ENCODE results near the gene SKI. TPM values are rescaled to one million over a fixed set of nuclear protein-coding genes. Genes with fewer than 3 reads are reported as not detected.
"Not testable (repeated sequence)": the region's sequence is repeated elsewhere in the genome, so short reads cannot be mapped to it uniquely, and the experiment has no call there.

SKI gene
- total and polyA plus RNA-seq, 9 of the 15 experiments (the other 6 are each of a cell fraction or from before 2014, with no cell fraction given) = 0.10 to 60.5 (median 4.6) TPM

DNA sequence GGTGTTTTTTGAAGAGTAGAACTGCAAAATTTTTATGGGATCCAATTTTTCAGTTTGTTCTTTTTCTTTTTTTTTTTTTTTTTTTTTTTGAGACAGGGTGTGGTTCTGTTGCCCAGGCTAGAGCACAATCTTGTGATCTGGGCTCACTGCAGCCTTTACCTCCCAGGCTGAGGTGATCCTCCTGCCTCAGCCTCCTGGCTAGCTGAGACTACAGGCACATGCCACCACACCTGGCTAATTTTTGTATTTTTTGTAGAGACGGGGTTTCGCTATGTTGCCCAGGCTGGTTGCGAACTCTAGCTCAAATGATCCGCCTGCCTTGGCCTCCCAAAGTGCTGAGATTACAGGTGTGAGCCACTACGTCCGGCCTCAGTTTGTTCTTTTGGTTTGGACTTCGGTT is 32.4 kb downstream of the SKI start:
- H3K4me2 ChIP-seq (ENCODE audit: insufficient read depth, low read length); H2AFZ ChIP-seq (ENCODE audit: low read depth, low read length); H3K9ac ChIP-seq (ENCODE audit: insufficient read depth in 1 of 2, low read depth in 2 of 2, low read length in 2 of 2); BruUV-seq (replicated peaks); H3K36me3 ChIP-seq (ENCODE audit: control insufficient read depth, insufficient read depth, low read length); H3K9me3 ChIP-seq (replicated peaks; ENCODE audit: control insufficient read depth, insufficient read depth, low read depth, low read length); DNase-seq (ENCODE audit: extremely low read depth in 1 of 4, low spot score in 3 of 4); ATAC-seq; in situ Hi-C loops (cut with MboI); FAIRE-seq; H3K27me3 ChIP-seq (ENCODE audit: control insufficient read depth in 2 of 2, insufficient read depth in 2 of 2, low read length in 2 of 2); CTCF ChIA-PET (ENCODE audit: low intra/inter-chr PET ratio); H3K4me3 ChIP-seq; H3K27ac ChIP-seq (ENCODE audit: extremely low read depth, low read depth, low read length); intact Hi-C loops (cut with micrococcal nuclease): not testable (repeated sequence)
- Histone ChIP-seq H3K9me1 (ENCODE audit: control insufficient read depth, insufficient read depth, low read length) (peaks cover 16% of the 10 kb centered on the region), H3K4me1 (replicated peaks in 1 of 2; ENCODE audit: control insufficient read depth in 2 of 2, insufficient read depth in 2 of 2, low read length in 2 of 2) (peaks cover 14 to 29% of the 10 kb centered on the region in 2 experiments), H3K79me2 (ENCODE audit: control insufficient read depth, insufficient read depth, low read length) (peaks cover 97% of the 10 kb centered on the region), H4K20me1 (replicated peaks; ENCODE audit: control insufficient read depth, insufficient read depth, low read length) (peaks cover 26% of the 10 kb centered on the region)
- POLR2A ChIA-PET = interaction anchor here (1.1 to 1.6 kb wide), 2 partner anchors 26 to 29 kb away, joined by 4 read pairs; no protein-coding TSS in a partner anchor
- WGBS (ENCODE audit: insufficient coverage, low coverage, missing lambda C conversion rate) = 89% methylated on average over 7 of the region's 7 CpGs

DNA sequence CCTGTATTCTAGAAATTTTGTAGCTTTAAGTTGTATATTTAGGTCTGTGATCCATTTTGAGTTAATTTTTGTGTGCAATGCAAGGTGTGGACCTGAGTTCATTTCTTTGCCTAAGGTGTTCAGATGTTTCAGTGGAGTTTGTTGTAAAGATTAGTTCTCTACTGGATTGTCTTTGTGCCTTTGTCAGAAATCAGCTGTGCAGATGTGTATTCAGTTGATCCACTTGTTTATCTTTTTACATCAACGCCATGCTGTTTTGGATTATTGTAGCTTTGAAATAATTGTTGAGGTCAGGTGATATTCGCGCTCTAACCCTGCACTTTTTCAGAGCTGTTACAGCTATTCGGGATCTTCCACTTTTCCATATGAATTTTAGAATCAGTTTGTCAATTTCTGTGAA is 32.8 kb downstream of the SKI start:
- POLR2A ChIA-PET = interaction anchor here (1.1 to 1.6 kb wide), 2 partner anchors 26 to 29 kb away, joined by 4 read pairs; no protein-coding TSS in a partner anchor
- Histone ChIP-seq H3K27ac (ENCODE audit: extremely low read depth, low read depth, low read length) (no peak overlapping the region), H3K4me2 (ENCODE audit: insufficient read depth, low read length) (no peak overlapping the region), H3K4me3 (no peak overlapping the region), H3K4me1 (replicated peaks in 1 of 2; ENCODE audit: control insufficient read depth in 2 of 2, insufficient read depth in 2 of 2, low read length in 2 of 2) (peaks cover 14 to 29% of the 10 kb centered on the region in 2 experiments), H3K9ac (ENCODE audit: insufficient read depth in 1 of 2, low read depth in 2 of 2, low read length in 2 of 2) (no peak overlapping the region), H3K9me3 (replicated peaks; ENCODE audit: control insufficient read depth, insufficient read depth, low read depth, low read length) (0 out of 2 replicates have a peak, but pooled peaks cover 2% of the 10 kb centered on the region), H3K27me3 (ENCODE audit: control insufficient read depth in 2 of 2, insufficient read depth in 2 of 2, low read length in 2 of 2) (no peaks in the 10 kb centered on the region), H3K79me2 (ENCODE audit: control insufficient read depth, insufficient read depth, low read length) (peaks cover 96% of the 10 kb centered on the region), H4K20me1 (replicated peaks; ENCODE audit: control insufficient read depth, insufficient read depth, low read length) (peaks cover 26% of the 10 kb centered on the region), H3K9me1 (ENCODE audit: control insufficient read depth, insufficient read depth, low read length) (peaks cover 16% of the 10 kb centered on the region), H3K36me3 (ENCODE audit: control insufficient read depth, insufficient read depth, low read length) (no peaks in the 10 kb centered on the region), H2AFZ (ENCODE audit: low read depth, low read length) (no peak overlapping the region)
- WGBS (ENCODE audit: insufficient coverage, low coverage, missing lambda C conversion rate) = 77% methylated on average over 4 of the region's 4 CpGs
- no TSS peak for BruUV-seq (replicated peaks)
- CTCF ChIA-PET (ENCODE audit: low intra/inter-chr PET ratio) = no interaction called here
- FAIRE-seq (no peak), DNase-seq (ENCODE audit: extremely low read depth in 1 of 4, low spot score in 3 of 4) (no peak), ATAC-seq (no peak)
- in situ Hi-C loops (cut with MboI) = no loop called here
- intact Hi-C loops (cut with micrococcal nuclease) = no loop called here
- TF ChIP-seq SP2 (IDR thresholded peaks at IDR 0.05; ENCODE audit: extremely low read depth, low read depth, low read length, poor library complexity, severe bottlenecking) = no peak
- no peak for TF ChIP-seq ZNF785 (CRISPR knock-in tag; IDR thresholded peaks at IDR 0.05)
- TF ChIP-seq DIDO1 (tag; IDR thresholded peaks at IDR 0.05; ENCODE audit: low read depth) = no peak
- TF ChIP-seq, protein P1, sequence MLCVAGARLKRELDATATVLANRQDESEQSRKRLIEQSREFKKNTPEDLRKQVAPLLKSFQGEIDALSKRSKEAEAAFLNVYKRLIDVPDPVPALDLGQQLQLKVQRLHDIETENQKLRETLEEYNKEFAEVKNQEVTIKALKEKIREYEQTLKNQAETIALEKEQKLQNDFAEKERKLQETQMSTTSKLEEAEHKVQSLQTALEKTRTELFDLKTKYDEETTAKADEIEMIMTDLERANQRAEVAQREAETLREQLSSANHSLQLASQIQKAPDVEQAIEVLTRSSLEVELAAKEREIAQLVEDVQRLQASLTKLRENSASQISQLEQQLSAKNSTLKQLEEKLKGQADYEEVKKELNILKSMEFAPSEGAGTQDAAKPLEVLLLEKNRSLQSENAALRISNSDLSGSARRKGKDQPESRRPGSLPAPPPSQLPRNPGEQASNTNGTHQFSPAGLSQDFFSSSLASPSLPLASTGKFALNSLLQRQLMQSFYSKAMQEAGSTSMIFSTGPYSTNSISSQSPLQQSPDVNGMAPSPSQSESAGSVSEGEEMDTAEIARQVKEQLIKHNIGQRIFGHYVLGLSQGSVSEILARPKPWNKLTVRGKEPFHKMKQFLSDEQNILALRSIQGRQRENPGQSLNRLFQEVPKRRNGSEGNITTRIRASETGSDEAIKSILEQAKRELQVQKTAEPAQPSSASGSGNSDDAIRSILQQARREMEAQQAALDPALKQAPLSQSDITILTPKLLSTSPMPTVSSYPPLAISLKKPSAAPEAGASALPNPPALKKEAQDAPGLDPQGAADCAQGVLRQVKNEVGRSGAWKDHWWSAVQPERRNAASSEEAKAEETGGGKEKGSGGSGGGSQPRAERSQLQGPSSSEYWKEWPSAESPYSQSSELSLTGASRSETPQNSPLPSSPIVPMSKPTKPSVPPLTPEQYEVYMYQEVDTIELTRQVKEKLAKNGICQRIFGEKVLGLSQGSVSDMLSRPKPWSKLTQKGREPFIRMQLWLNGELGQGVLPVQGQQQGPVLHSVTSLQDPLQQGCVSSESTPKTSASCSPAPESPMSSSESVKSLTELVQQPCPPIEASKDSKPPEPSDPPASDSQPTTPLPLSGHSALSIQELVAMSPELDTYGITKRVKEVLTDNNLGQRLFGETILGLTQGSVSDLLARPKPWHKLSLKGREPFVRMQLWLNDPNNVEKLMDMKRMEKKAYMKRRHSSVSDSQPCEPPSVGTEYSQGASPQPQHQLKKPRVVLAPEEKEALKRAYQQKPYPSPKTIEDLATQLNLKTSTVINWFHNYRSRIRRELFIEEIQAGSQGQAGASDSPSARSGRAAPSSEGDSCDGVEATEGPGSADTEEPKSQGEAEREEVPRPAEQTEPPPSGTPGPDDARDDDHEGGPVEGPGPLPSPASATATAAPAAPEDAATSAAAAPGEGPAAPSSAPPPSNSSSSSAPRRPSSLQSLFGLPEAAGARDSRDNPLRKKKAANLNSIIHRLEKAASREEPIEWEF (CRISPR knock-in tag; IDR thresholded peaks at IDR 0.05) = no peak
- no peak for TF ChIP-seq HDAC6 (IDR thresholded peaks at IDR 0.05; ENCODE audit: low read depth, low read length)
- TF ChIP-seq HMG20A (CRISPR knock-in tag; conservative IDR thresholded peaks at IDR 0.05) = no peak
- no peak for TF ChIP-seq EWSR1 (IDR thresholded peaks at IDR 0.05; ENCODE audit: borderline replicate concordance, low read depth, partially characterized antibody)
- TF ChIP-seq NKRF (IDR thresholded peaks at IDR 0.05; ENCODE audit: borderline replicate concordance) = no peak

Data from K562 (cell line).